ENCODE data around the gene KAZALD1.

Gene KAZALD1

GRCh38 chr10:101061624-101062231 is at the start of gene KAZALD1:
KAZALD1 (plus strand) TSS chr10:101061989; CDS start chr10:101062593, 604 bp downstream.
- no peak for DNase-seq (ENCODE audit: low read depth in 2 of 3, low spot score in 2 of 3)

- peak in 2 of 3 experiments; percentile 63 for DNase-seq (ENCODE audit: low read depth in 2 of 3, low spot score in 2 of 3)
Observed at GRCh38 chr10:101012525-101013364, 49.0 kb upstream of the KAZALD1 start.

- DNase-seq (ENCODE audit: low read depth in 2 of 3, low spot score in 2 of 3): no peak
Observed at GRCh38 chr10:101013365-101013825, 48.4 kb upstream of the KAZALD1 start.

GRCh38 chr10:101014230-101014884 is 47.4 kb upstream of the KAZALD1 start:
- peak in 2 of 3 experiments; percentile 71 to 77 for DNase-seq (ENCODE audit: low read depth in 2 of 3, low spot score in 2 of 3)

GRCh38 chr10:101014966-101015581 is 46.7 kb upstream of the KAZALD1 start:
- no peak for DNase-seq (ENCODE audit: low read depth in 2 of 3, low spot score in 2 of 3)

GRCh38 chr10:101015582-101015973 is 46.2 kb upstream of the KAZALD1 start:
- no peak for DNase-seq (ENCODE audit: low read depth in 2 of 3, low spot score in 2 of 3)

- no peak for DNase-seq (ENCODE audit: low read depth in 2 of 3, low spot score in 2 of 3)
Observed at GRCh38 chr10:101016814-101017213, 45.0 kb upstream of the KAZALD1 start.

DNA sequence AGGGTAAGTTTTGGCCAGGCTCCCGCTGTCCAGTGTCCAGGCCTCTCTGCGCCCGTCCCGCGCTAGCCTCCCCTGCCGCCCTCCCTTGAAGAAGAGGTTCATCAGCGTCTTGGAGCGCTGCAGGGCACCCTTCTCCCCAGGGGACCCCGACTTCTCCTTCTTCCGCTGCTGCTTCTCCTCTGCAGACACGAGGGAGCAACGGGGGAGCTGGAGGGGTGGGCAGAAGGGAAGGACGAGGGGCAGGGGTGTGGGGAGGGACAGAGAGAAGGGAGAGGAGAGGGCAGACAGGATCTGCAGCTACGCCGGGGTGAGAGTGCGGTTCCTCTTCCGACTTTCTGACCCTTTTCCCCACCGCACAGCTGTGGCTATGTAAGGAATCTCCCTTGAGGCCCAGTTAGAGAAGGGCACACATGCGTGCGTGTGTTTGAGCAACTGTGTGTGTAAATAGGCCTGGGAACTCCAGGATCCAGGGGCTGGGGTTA is 43.6 kb upstream of the KAZALD1 start:
- no peak for DNase-seq (ENCODE audit: low read depth in 2 of 3, low spot score in 2 of 3)

DNA sequence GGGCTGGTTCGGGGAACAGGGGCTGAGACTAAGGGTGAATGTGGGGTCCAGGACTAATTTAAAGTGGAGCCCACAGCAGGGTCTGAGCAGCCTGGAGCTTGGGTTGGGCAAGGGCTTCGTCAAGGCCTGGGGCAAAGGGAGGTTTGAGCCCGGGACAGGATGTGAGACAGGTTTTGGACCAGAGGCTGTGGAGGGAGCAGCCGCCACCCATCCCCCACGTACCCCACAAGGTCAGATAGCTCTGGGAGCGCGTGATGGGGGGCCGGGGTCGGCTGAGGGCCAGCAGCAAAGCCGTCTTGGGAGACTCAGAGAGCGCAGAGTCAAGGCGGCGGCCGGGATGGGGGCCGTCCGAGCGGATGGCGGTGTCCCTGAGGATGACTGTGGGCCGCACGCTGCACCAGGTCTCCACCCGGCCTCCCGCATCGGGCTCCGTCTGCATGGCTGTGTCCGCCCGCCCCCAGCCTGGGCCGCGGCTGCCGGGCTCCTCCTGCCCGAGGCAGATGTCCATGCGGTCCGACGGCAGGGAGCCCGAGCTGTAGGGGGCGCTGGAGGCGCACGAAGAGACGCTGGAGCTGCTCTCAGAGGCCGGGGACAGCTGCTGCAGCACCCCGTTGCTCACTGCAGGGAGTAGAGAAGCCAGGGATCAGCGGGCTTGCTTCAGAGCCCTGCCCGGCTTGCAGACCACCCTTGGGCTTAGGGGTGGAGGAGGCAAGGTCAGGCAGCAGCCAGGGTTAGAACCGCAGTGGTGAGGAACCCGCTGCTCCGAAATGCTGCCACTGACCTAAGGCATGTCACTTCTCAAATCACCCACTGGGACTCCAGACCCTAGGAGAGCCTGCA is 43.0 kb upstream of the KAZALD1 start:
- DNase-seq (ENCODE audit: low read depth in 2 of 3, low spot score in 2 of 3): peak in 2 of 3 experiments; percentile 60 to 68

GRCh38 chr10:101019440-101019703 is 42.4 kb upstream of the KAZALD1 start:
- no peak for DNase-seq (ENCODE audit: low read depth in 2 of 3, low spot score in 2 of 3)

- DNase-seq (ENCODE audit: low read depth in 2 of 3, low spot score in 2 of 3): no peak
Observed at GRCh38 chr10:101020427-101021075, 41.2 kb upstream of the KAZALD1 start.

DNA sequence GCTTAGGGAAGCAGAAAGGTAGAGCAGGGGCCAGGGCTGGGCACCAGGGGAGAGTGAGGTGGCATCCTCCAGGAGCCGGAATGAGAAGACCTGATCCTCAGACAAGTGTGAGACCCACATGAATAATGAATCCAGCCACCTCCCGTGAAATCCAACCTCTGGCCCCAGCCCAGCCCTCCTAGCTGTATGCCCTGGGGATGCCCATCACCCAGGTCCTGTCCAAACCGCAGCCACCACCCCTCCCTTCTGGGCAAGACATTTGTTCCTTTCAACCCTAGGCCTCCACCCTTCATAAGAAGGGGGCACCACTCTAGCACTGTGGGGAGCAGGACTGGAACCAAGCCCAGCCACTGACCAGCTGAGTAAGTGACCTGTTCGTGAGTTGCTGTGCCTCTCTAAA is 40.5 kb upstream of the KAZALD1 start:
- no peak for DNase-seq (ENCODE audit: low read depth in 2 of 3, low spot score in 2 of 3)

DNA sequence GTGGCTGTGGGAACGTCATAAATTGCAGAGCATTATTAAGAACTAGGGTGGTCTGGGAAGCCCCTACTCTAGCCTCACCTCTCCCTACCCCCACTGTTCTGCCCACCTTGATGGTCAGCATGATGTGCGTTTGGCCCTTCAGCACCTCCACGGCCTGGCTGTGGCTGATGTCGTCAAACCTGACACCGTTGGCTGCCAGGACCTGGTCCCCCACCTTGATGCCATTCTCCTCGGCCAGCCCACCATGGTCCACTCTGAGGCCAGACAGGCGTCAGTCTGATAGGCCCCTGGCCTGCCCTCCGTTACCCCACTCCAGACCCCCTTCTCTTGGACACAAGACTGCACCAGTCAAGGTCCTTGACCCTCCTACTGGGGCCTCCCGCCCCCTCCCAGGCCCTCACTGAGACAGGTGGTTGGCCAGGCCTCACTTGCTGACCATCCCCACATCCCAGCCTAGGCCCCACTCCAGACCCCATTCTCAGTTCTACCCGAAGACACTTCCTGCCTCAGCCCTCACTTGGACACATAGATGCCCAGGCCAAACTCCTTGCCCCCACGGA is 40.0 kb upstream of the KAZALD1 start:
- no peak for DNase-seq (ENCODE audit: low read depth in 2 of 3, low spot score in 2 of 3)

GRCh38 chr10:101022967-101023705 is 38.7 kb upstream of the KAZALD1 start:
- DNase-seq (ENCODE audit: low read depth in 2 of 3, low spot score in 2 of 3): no peak

DNA sequence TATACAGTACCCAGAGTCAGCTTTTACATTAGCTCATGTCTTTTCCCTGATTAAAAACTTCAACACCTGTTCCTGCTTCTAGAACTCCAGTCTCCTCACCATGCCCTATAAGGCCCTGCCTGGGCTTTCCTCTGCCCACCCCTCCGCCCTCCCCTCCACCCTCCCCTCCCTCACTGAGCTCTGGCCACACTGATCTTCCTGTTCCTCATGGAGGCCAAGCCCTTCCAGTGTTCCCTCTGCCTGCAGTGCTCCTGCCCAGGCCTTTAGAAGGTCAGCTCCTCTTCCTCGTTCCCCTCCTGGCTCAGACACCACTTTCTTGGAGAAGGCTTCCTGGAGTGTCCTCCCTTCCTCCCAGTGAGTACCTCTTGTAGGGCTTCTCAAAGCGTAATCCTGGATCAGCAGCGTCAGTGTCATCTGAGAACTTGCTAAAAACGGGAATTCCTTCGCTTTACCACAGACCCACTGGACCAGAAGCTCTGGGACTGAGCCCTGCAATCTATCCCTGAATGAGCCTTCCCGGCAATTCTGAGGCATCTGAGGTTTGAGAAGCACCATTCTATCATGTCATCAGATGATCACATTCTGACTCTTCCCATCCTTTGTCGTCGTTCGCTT is 34.6 kb upstream of the KAZALD1 start:
- no peak for DNase-seq (ENCODE audit: low read depth in 2 of 3, low spot score in 2 of 3)

GRCh38 chr10:101028446-101029337 is 33.1 kb upstream of the KAZALD1 start:
- DNase-seq (ENCODE audit: low read depth in 2 of 3, low spot score in 2 of 3): no peak

DNA sequence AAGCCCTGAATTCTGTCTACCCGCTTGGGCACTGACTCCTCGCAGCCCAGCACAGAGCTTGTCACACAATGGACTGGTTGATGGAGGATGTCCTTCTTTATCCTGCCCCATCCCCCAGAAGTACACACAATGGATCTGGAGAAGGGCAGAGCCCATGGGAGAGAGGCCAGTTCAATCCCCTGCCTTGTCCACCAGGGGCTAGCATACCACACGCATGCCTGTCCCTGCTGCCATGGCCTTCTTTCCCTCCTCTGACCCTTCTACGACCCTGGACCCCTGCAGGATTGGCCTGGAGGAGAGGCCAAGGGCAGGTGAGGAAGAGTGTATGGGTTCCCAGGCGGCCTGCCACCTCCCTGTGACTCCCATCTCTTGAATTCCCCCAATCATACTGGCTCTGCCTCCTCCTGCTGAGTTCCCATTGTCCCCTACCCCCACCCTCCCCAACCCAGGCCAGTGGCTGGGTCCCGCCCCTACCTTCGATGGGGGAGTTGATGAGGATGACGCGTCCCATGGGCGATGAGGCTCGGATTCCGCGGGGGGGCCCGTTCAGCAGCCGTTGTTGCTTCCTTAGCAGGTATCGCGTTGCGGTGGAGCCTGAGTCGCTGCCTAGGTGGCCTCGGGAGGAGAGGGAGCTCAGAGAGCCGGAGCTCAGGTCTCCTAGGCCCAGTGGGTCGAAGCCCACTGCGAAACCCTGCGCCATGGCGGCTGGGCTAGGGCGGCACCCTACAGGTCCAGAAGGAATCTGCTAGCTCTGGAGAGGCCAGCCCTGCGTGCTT is 32.1 kb upstream of the KAZALD1 start:
- no peak for DNase-seq (ENCODE audit: low read depth in 2 of 3, low spot score in 2 of 3)

All from activated CD8-positive, alpha-beta memory T cell treated with anti-CD3 and anti-CD28 coated beads for 48 hours (primary cell).